Neural cell (in vitro differentiated cells): ENCODE measurements around the gene SHISA5. TPM values are rescaled to one million over a fixed set of nuclear protein-coding genes. Genes with fewer than 3 reads are reported as not detected.

Experiments
- H2AFZ ChIP-seq: fragments of 200-600, 300-800 bp; sonication (generic), shearing (Covaris generic); 2 replicates; pipeline ENCODE4 v1.6.0; 2014; ENCODE audit warnings: low read depth, mild to moderate bottlenecking, antibody characterized with exemption, low read length, moderate library complexity
- H3F3A ChIP-seq: fragments of 200-600 bp; shearing (Covaris generic); 2 replicates; pipeline ENCODE4 v1.6.1; 2016; ENCODE audit warnings: mild to moderate bottlenecking, moderate library complexity, mixed read lengths, antibody characterized with exemption, low read length; ENCODE audit not compliant: insufficient read depth, poor library complexity, severe bottlenecking
- H3K27ac ChIP-seq: fragments of 200-600, 300-800 bp; sonication (generic), shearing (Covaris generic); 2 replicates; pipeline ENCODE4 v1.5.1; 2014; ENCODE audit warnings: mild to moderate bottlenecking, low read length, moderate library complexity
- H3K27me3 ChIP-seq: fragments of 300-800, 200-600 bp; sonication (generic), shearing (Covaris generic); 2 replicates; pipeline ENCODE4 v1.6.0; 2014; ENCODE audit warnings: mild to moderate bottlenecking, low read depth, low read length, moderate library complexity; ENCODE audit not compliant: insufficient read depth
- H3K36me3 ChIP-seq: fragments of 300-800, 200-600 bp; sonication (generic), shearing (Covaris generic); 2 replicates; pipeline ENCODE4 v1.5.1; 2014; ENCODE audit warnings: mild to moderate bottlenecking, antibody characterized with exemption, low read length, moderate library complexity; ENCODE audit not compliant: insufficient read depth
- H3K4me2 ChIP-seq: fragments of 300-800, 200-600 bp; sonication (generic), shearing (Covaris generic); 2 replicates; pipeline ENCODE4 v1.6.0; 2014; ENCODE audit warnings: mild to moderate bottlenecking, low read length
- H3K4me3 ChIP-seq: fragments of 300-800, 200-600 bp; sonication (generic), shearing (Covaris generic); 2 replicates; pipeline ENCODE4 v1.5.1; 2014; ENCODE audit warnings: mild to moderate bottlenecking, low read length, moderate library complexity
- H3K79me2 ChIP-seq: fragments of 200-600 bp; shearing (Covaris generic); replicated peaks from 2 replicates; pipeline ENCODE4 v1.6.0; 2014; ENCODE audit warnings: mild to moderate bottlenecking, low read length, moderate library complexity; ENCODE audit not compliant: insufficient read depth
- H3K9ac ChIP-seq: fragments of 300-800, 200-600 bp; sonication (generic), shearing (Covaris generic); 2 replicates; pipeline ENCODE4 v1.6.1; 2016; ENCODE audit warnings: mild to moderate bottlenecking, low read length, mixed read lengths
- H3K9me2 ChIP-seq: fragments of 200-600 bp; shearing (Covaris generic); 2 replicates; pipeline ENCODE4 v1.6.1; 2016; ENCODE audit warnings: mild to moderate bottlenecking, low read length, mixed read lengths; ENCODE audit not compliant: insufficient read depth
- H3K9me3 ChIP-seq: fragments of 200-600, 300-800 bp; sonication (generic), shearing (Covaris generic); 2 replicates; pipeline ENCODE4 v1.6.1; 2016; ENCODE audit warnings: mild to moderate bottlenecking, mixed run types, low read length, moderate library complexity, mixed read lengths
- H4K20me1 ChIP-seq: fragments of 200-600 bp; shearing (Covaris generic); 2 replicates; pipeline ENCODE4 v1.6.1; 2016; ENCODE audit warnings: mild to moderate bottlenecking, mixed run types; ENCODE audit not compliant: insufficient read depth
- CTCF ChIP-seq: fragments of 450-650 bp; IDR thresholded peaks from 2 replicates; pipeline ENCODE4 v1.5.1; 2014; ENCODE audit warnings: antibody characterized with exemption, mild to moderate bottlenecking, moderate library complexity; ENCODE audit not compliant: poor library complexity, severe bottlenecking
- EP300 ChIP-seq: fragments of 450-650 bp; conservative IDR thresholded peaks from 2 replicates; pipeline ENCODE4 v1.6.1; 2014; ENCODE audit warnings: antibody characterized with exemption, mild to moderate bottlenecking, moderate library complexity; ENCODE audit not compliant: poor library complexity, severe bottlenecking
- EZH2 ChIP-seq: fragments of 200-600, 300-800 bp; shearing (Covaris generic), sonication (generic); IDR thresholded peaks from 2 replicates; pipeline ENCODE4 v1.6.1; 2014; ENCODE audit warnings: antibody characterized with exemption, low read length, borderline replicate concordance, mild to moderate bottlenecking; ENCODE audit not compliant: insufficient read depth, poor library complexity, severe bottlenecking
- MXI1 ChIP-seq: fragments of 450-650 bp; conservative IDR thresholded peaks from 2 replicates; pipeline ENCODE4 v1.6.1; 2014; ENCODE audit warnings: antibody characterized with exemption, mild to moderate bottlenecking; ENCODE audit not compliant: poor library complexity, severe bottlenecking
- POLR2AphosphoS5 ChIP-seq: IDR thresholded peaks from 2 replicates; pipeline ENCODE4 v1.6.1; 2012
- RAD21 ChIP-seq: fragments of 450-650 bp; conservative IDR thresholded peaks from 2 replicates; pipeline ENCODE4 v1.6.1; 2014; ENCODE audit warnings: antibody characterized with exemption, mild to moderate bottlenecking, moderate library complexity
- REST ChIP-seq: IDR thresholded peaks from 2 replicates; pipeline ENCODE4 v1.6.1; 2012; ENCODE audit warnings: borderline replicate concordance
- SMC3 ChIP-seq: fragments of 450-650 bp; conservative IDR thresholded peaks from 2 replicates; pipeline ENCODE4 v1.6.1; 2014; ENCODE audit warnings: antibody characterized with exemption, mild to moderate bottlenecking, moderate library complexity; ENCODE audit not compliant: poor library complexity
- TAF1 ChIP-seq: IDR thresholded peaks from 2 replicates; pipeline ENCODE4 v1.6.1; 2012; ENCODE audit warnings: low read depth
- polyA plus RNA-seq: library from polyadenylated mRNA; depleted of rRNA; stranded (reverse); fragments of >200 nt; gene quantifications from 2 replicates; pipeline ENCODE4 v1.2.3, GENCODE V29; 2014

Gene SHISA5
- polyA plus RNA-seq, 1 donor from 2014 or later: 121 TPM

- Histone ChIP-seq H2AFZ (no peak overlapping the region), H3K9ac (peak overlapping the region; percentile 27), H3K79me2 (peaks cover 14% of the 10 kb centered on the region), H3K9me2 (no peaks in the 10 kb centered on the region), H3K4me2 (no peak overlapping the region), H4K20me1 (no peaks in the 10 kb centered on the region), H3K9me3 (no peaks in the 10 kb centered on the region), H3K4me3 (no peak overlapping the region), H3K36me3 (no peaks in the 10 kb centered on the region), H3K27me3 (no peaks in the 10 kb centered on the region), H3F3A (no peaks in the 10 kb centered on the region), H3K27ac (no peak overlapping the region)
- TF ChIP-seq MXI1: no peak
- TF ChIP-seq RAD21: no peak
- TF ChIP-seq EZH2: no peak
- TF ChIP-seq TAF1: no peak
- no peak for TF ChIP-seq REST
- TF ChIP-seq EP300: no peak
- TF ChIP-seq POLR2AphosphoS5: no peak
- no peak for TF ChIP-seq SMC3
- TF ChIP-seq CTCF: no peak
Observed at GRCh38 chr3:48436477-48436787, 67.5 kb downstream of the SHISA5 start.

- H3K79me2 ChIP-seq: peaks cover 10% of the 10 kb centered on the region
- no peaks in the 10 kb centered on the region for H3K27me3 ChIP-seq
- no peak overlapping the region for H2AFZ ChIP-seq
- no peaks in the 10 kb centered on the region for H4K20me1 ChIP-seq
- TF ChIP-seq EP300: no peak
- TF ChIP-seq EZH2: no peak
- no peak for TF ChIP-seq TAF1
- peak; percentile 100 for TF ChIP-seq SMC3
- peak; percentile 41 for TF ChIP-seq MXI1
- peak; percentile 100 for TF ChIP-seq CTCF
- no peak for TF ChIP-seq REST
- TF ChIP-seq POLR2AphosphoS5: no peak
- TF ChIP-seq RAD21: peak; percentile 98
- no peaks in the 10 kb centered on the region for H3K9me2 ChIP-seq
- H3K4me3 ChIP-seq: no peak overlapping the region
- H3K4me2 ChIP-seq: no peak overlapping the region
- peak overlapping the region; percentile 27 for H3K9ac ChIP-seq
- H3K9me3 ChIP-seq: no peaks in the 10 kb centered on the region
- H3K36me3 ChIP-seq: no peaks in the 10 kb centered on the region
- H3F3A ChIP-seq: no peaks in the 10 kb centered on the region
- no peak overlapping the region for H3K27ac ChIP-seq
Observed at GRCh38 chr3:48435774-48436476, 68.0 kb downstream of the SHISA5 start.
